Keratinocyte (primary cell): ENCODE data around the gene VIPR1. TPM values are rescaled to one million over a fixed set of nuclear protein-coding genes. Genes with fewer than 3 reads are reported as not detected.

Source experiments
- DNase-seq: peaks from one replicate; pipeline ENCODE4 v3.0.0-alpha.2; 2011; ENCODE audit warnings: low read depth, missing footprints, low spot score
- FAIRE-seq: peaks from 2 replicates; lab custom pipeline; 2011; peaks lifted over from hg19 to GRCh38; lab: Jason Lieb, UNC
- H2AFZ ChIP-seq: 2 replicates; pipeline ENCODE4 v1.6.0; 2012; ENCODE audit warnings: low read length, control low read depth, inconsistent platforms; ENCODE audit not compliant: control insufficient read depth
- H3K27ac ChIP-seq: 2 replicates; pipeline ENCODE4 v1.5.1; 2011; ENCODE audit warnings: low read length; ENCODE audit not compliant: control insufficient read depth, insufficient read depth
- H3K27me3 ChIP-seq: 3 replicates; pipeline ENCODE4 v1.6.0; 2011; ENCODE audit warnings: low read length; ENCODE audit not compliant: control insufficient read depth, insufficient read depth; ENCODE audit errors: extremely low read depth
- H3K36me3 ChIP-seq, 2 experiments: 2 replicates in 1 of 2; 3 replicates in 1 of 2; pipeline ENCODE4 v1.5.1; 2011; ENCODE audit warnings: low read length in 2 of 2, mild to moderate bottlenecking in 1 of 2; ENCODE audit not compliant: control insufficient read depth in 2 of 2, insufficient read depth in 2 of 2; ENCODE audit errors: extremely low read depth in 1 of 2
- H3K4me1 ChIP-seq: 3 replicates; pipeline ENCODE4 v1.5.1; 2011; ENCODE audit warnings: low read length; ENCODE audit not compliant: control insufficient read depth, insufficient read depth; ENCODE audit errors: extremely low read depth
- H3K4me2 ChIP-seq: 3 replicates; pipeline ENCODE4 v1.6.0; 2011; ENCODE audit warnings: low read depth, low read length; ENCODE audit not compliant: control insufficient read depth, insufficient read depth; ENCODE audit errors: extremely low read depth
- H3K4me3 ChIP-seq, 3 experiments: fragments of 200-600 bp in 1 of 3; sonication (generic) in 1 of 3; 2 replicates in 2 of 3; 3 replicates in 1 of 3; pipeline ENCODE4 v1.5.1; 2011 to 2016; ENCODE audit warnings: low read length in 3 of 3, mild to moderate bottlenecking in 3 of 3, control low read depth in 2 of 3, inconsistent platforms in 1 of 3, low read depth in 1 of 3, mixed read lengths in 1 of 3, mixed run types in 1 of 3, moderate library complexity in 1 of 3; ENCODE audit not compliant: control insufficient read depth in 2 of 3, insufficient read depth in 2 of 3; ENCODE audit errors: extremely low read depth in 1 of 3
- H3K79me2 ChIP-seq: 2 replicates; pipeline ENCODE4 v1.6.0; 2012; ENCODE audit warnings: low read length; ENCODE audit not compliant: control insufficient read depth, insufficient read depth
- H3K9ac ChIP-seq: 3 replicates; pipeline ENCODE4 v1.6.0; 2011; ENCODE audit warnings: low read length; ENCODE audit not compliant: control insufficient read depth, insufficient read depth; ENCODE audit errors: extremely low read depth
- H3K9me1 ChIP-seq: 3 replicates; pipeline ENCODE4 v1.6.0; 2011; ENCODE audit warnings: low read length; ENCODE audit not compliant: control insufficient read depth, insufficient read depth; ENCODE audit errors: extremely low read depth
- H3K9me3 ChIP-seq: 2 replicates; pipeline ENCODE4 v1.5.1; 2012; ENCODE audit warnings: low read depth, low read length; ENCODE audit not compliant: control insufficient read depth
- H4K20me1 ChIP-seq: 3 replicates; pipeline ENCODE4 v1.6.0; 2011; ENCODE audit warnings: low read length; ENCODE audit not compliant: control insufficient read depth, insufficient read depth; ENCODE audit errors: extremely low read depth
- CTCF ChIP-seq, 3 experiments: IDR thresholded peaks in 1 of 3; conservative IDR thresholded peaks in 1 of 3; optimal IDR thresholded peaks in 1 of 3; 2 replicates in 2 of 3; 3 replicates in 1 of 3; pipeline versions ENCODE3 to v1.5.1; 2011; ENCODE audit warnings: low read length in 3 of 3, mild to moderate bottlenecking in 3 of 3, moderate library complexity in 2 of 3, control low read depth in 1 of 3, inconsistent platforms in 1 of 3; ENCODE audit not compliant: insufficient read depth in 2 of 3; ENCODE audit errors: extremely low read depth in 1 of 3
- EZH2 ChIP-seq: IDR thresholded peaks from one replicate; pipeline ENCODE4 v1.6.1; 2012; ENCODE audit warnings: inconsistent platforms, mild to moderate bottlenecking, low read length, moderate library complexity
- dilution Hi-C: fragments of 300-500 bp; cut with MboI; formaldehyde crosslinking; loops from one replicate; pipeline ENCODE4 v1.7.0; 2020; ENCODE audit warnings: low sequenced_read_pairs; ENCODE audit not compliant: extremely low pct_ligation_motif_present
- polyA plus RNA-seq, 5 experiments: library from polyadenylated mRNA; depleted of rRNA in 3 of 5; stranded (reverse) in 3 of 5; stranded (forward) in 1 of 5; unstranded in 1 of 5; fragments of >200 nt; gene quantifications; 1 replicate in 1 of 5; 2 replicates in 3 of 5; 3 replicates in 1 of 5; pipeline versions ENCODE4 v1.2.1 to v1.2.3, GENCODE V29; 2011 to 2012; ENCODE audit warnings: missing spikeins in 2 of 5, low read depth in 1 of 5, low replicate concordance in 1 of 5

VIPR1 gene
- polyA plus RNA-seq, 1 donor (not counting 4 experiments of a cell fraction or from before 2014, with no cell fraction given), result 4.5 TPM

GRCh38 chr3:42477696-42478095, 24.7 kb upstream of the VIPR1 start:
- no peak overlapping the region for H3K27ac ChIP-seq
- peaks cover 27% of the 10 kb centered on the region for H3K4me1 ChIP-seq
- no peak overlapping the region for H3K9ac ChIP-seq
- H3K4me2 ChIP-seq, result no peak overlapping the region
- DNase-seq (no peak), FAIRE-seq (no peak)
- dilution Hi-C loops, result no loop called here
- no peak overlapping the region for H3K4me3 ChIP-seq
- no peaks in the 10 kb centered on the region for H3K36me3 ChIP-seq
- H3K9me3 ChIP-seq, result no peaks in the 10 kb centered on the region
- no peak overlapping the region for H2AFZ ChIP-seq
- H3K9me1 ChIP-seq, result no peaks in the 10 kb centered on the region
- no peak for TF ChIP-seq EZH2
- no peak for TF ChIP-seq CTCF (optimal IDR thresholded peaks at IDR 0.05 in 1 of 3, IDR thresholded peaks at IDR 0.05 in 1 of 3, conservative IDR thresholded peaks at IDR 0.05 in 1 of 3; ENCODE audit: extremely low read depth in 1 of 3, insufficient read depth in 2 of 3, low read length in 3 of 3)
- no peaks in the 10 kb centered on the region for H4K20me1 ChIP-seq
- H3K79me2 ChIP-seq, result no peaks in the 10 kb centered on the region
- no peaks in the 10 kb centered on the region for H3K27me3 ChIP-seq

GRCh38 chr3:42478830-42479229, 23.6 kb upstream of the VIPR1 start:
- no peak for FAIRE-seq
- Histone ChIP-seq H3K4me3 (no peak overlapping the region), H3K36me3 (no peaks in the 10 kb centered on the region), H3K9me1 (no peaks in the 10 kb centered on the region), H3K79me2 (no peaks in the 10 kb centered on the region), H3K27ac (no peak overlapping the region), H3K9me3 (no peaks in the 10 kb centered on the region), H2AFZ (no peak overlapping the region), H3K27me3 (no peaks in the 10 kb centered on the region), H3K9ac (no peak overlapping the region), H3K4me2 (no peak overlapping the region), H4K20me1 (no peaks in the 10 kb centered on the region), H3K4me1 (peaks cover 16% of the 10 kb centered on the region)
- DNase-seq, result no peak
- dilution Hi-C loops, result no loop called here
- TF ChIP-seq CTCF (optimal IDR thresholded peaks at IDR 0.05 in 1 of 3, IDR thresholded peaks at IDR 0.05 in 1 of 3, conservative IDR thresholded peaks at IDR 0.05 in 1 of 3; ENCODE audit: extremely low read depth in 1 of 3, insufficient read depth in 2 of 3, low read length in 3 of 3) (no peak), EZH2 (no peak)
